CD1c-positive myeloid dendritic cell (primary cell): ENCODE results near the gene CTSK.

Experiments used
- DNase-seq: peaks from one replicate; pipeline ENCODE4 v3.0.0-alpha.2; 2016; ENCODE audit errors: extremely low spot score

Gene CTSK

GRCh38 chr1:150762552-150762951, 45.5 kb downstream of the CTSK start:
- peak; percentile 38 for DNase-seq

- peak; percentile 87 for DNase-seq
Measured at GRCh38 chr1:150761801-150762200, 46.3 kb downstream of the CTSK start.

- peak; percentile 75 for DNase-seq
Measured at GRCh38 chr1:150760013-150760412, 48.0 kb downstream of the CTSK start.

GRCh38 chr1:150753416-150753815, 54.6 kb downstream of the CTSK start:
- no peak for DNase-seq

GRCh38 chr1:150751443-150751842, 56.6 kb downstream of the CTSK start:
- no peak for DNase-seq

GRCh38 chr1:150749720-150750311, 58.2 kb downstream of the CTSK start:
- no peak for DNase-seq

GRCh38 chr1:150748878-150749719, 59.0 kb downstream of the CTSK start:
- DNase-seq = no peak
